ENCODE results near the gene TLK2.
"Not testable (repeated sequence)": the region's sequence is repeated elsewhere in the genome, so short reads cannot be mapped to it uniquely, and the experiment has no call there.

GRCh38 chr17:62465271-62465670 lies 13.4 kb upstream of the TLK2 start:
- TF ChIP-seq CTCF (conservative IDR thresholded peaks at IDR 0.05; ENCODE audit: low read depth, low read length); EZH2 (IDR thresholded peaks at IDR 0.05; ENCODE audit: borderline replicate concordance, low read depth, low read length, poor library complexity, severe bottlenecking): not testable (repeated sequence)

Measured in A673 (cell line).